Hepatocyte (in vitro differentiated cells): ENCODE measurements around the gene STAT5A.

ENCODE experiments used
- CTCF ChIP-seq: fragments of 200-600 bp; sonication (generic); IDR thresholded peaks from 2 replicates; pipeline ENCODE4 v1.5.1; 2016; ENCODE audit warnings: antibody characterized with exemption, mild to moderate bottlenecking; ENCODE audit not compliant: poor library complexity
- EZH2 ChIP-seq: fragments of 200-600 bp; sonication (generic); IDR thresholded peaks from 2 replicates; pipeline ENCODE4 v1.6.1; 2016; ENCODE audit warnings: antibody characterized with exemption, mild to moderate bottlenecking, borderline replicate concordance

DNA sequence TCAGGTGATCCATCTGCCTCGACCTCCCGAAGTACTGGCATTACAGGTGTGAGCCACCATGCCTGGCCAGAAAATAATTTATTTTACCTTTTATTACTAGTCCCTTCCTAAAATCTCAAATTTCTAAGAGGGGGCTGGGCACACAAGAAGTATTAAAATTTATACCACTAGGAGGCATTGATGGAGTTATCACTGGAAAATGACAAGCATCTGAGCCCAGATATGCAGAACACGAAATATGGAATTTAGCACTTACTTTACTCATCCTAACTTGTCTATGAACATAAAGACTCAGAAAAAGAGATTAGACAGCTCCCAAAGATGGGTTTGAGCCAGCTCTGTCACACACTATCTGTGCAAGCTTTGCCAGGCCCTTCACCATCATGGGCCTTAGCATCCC is 46.4 kb downstream of the STAT5A start:
- TF ChIP-seq EZH2 (no peak), CTCF (peak; percentile 6)
